Smooth muscle cell (in vitro differentiated cells): Measurements from ENCODE around the gene RNF212B. TPM values are rescaled to one million over a fixed set of nuclear protein-coding genes. Genes with fewer than 3 reads are reported as not detected.
A peak's percentile ranks its signal among the peaks of the same experiment; 100 is the strongest.

Experiments
- DNase-seq: peaks from one replicate; lab custom pipeline; 2025; ENCODE audit not compliant: unreplicated experiment; lab: John Stamatoyannopoulos, UW
- H2AFZ ChIP-seq: fragments of 200-600 bp; sonication (generic); 2 replicates; pipeline ENCODE4 v1.6.0; 2016; ENCODE audit warnings: antibody characterized with exemption, low read depth, mild to moderate bottlenecking
- H3F3A ChIP-seq: fragments of 200-600 bp; sonication (generic); 2 replicates; pipeline ENCODE4 v1.6.0; 2017; ENCODE audit warnings: antibody characterized with exemption, low read depth
- H3K27ac ChIP-seq: fragments of 200-600 bp; sonication (generic); 2 replicates; pipeline ENCODE4 v1.5.1; 2016; ENCODE audit warnings: low read depth, mild to moderate bottlenecking
- H3K27me3 ChIP-seq: fragments of 200-600 bp; sonication (generic); 2 replicates; pipeline ENCODE4 v1.6.1; 2016; ENCODE audit warnings: low read depth, mild to moderate bottlenecking
- H3K36me3 ChIP-seq: fragments of 200-600 bp; sonication (generic); 2 replicates; pipeline ENCODE4 v1.5.1; 2016; ENCODE audit warnings: low read depth
- H3K4me1 ChIP-seq: fragments of 200-600 bp; sonication (generic); 2 replicates; pipeline ENCODE4 v1.5.1; 2016; ENCODE audit warnings: low read depth
- H3K4me2 ChIP-seq: fragments of 200-600 bp; sonication (generic); 2 replicates; pipeline ENCODE4 v1.6.0; 2016; ENCODE audit warnings: mild to moderate bottlenecking
- H3K4me3 ChIP-seq: fragments of 200-600 bp; sonication (generic); 2 replicates; pipeline ENCODE4 v1.5.1; 2016; ENCODE audit warnings: mild to moderate bottlenecking
- H3K79me2 ChIP-seq: fragments of 200-600 bp; sonication (generic); 2 replicates; pipeline ENCODE4 v1.6.0; 2016; ENCODE audit warnings: low read depth, mild to moderate bottlenecking
- H3K9ac ChIP-seq: fragments of 200-600 bp; sonication (generic); 2 replicates; pipeline ENCODE4 v1.6.0; 2016; ENCODE audit warnings: low read depth
- H3K9me3 ChIP-seq: fragments of 200-600 bp; sonication (generic); replicated peaks from 2 replicates; pipeline ENCODE4 v1.5.1; 2016; ENCODE audit warnings: low read depth
- H4K20me1 ChIP-seq: fragments of 200-600 bp; sonication (generic); 2 replicates; pipeline ENCODE4 v1.6.0; 2016; ENCODE audit warnings: low read depth
- WGBS: methylation state at CpG from one replicate; pipeline ENCODE4 v1.1.7; 2016; ENCODE audit warnings: low lambda C conversion rate; 5-methylcytosine and 5-hydroxymethylcytosine counted together
- polyA plus RNA-seq: library from polyadenylated mRNA; unstranded; fragments of >200 nt; fragmentation: Nextera tagmentation; extraction: Ambion mirVana; gene quantifications from 2 replicates; pipeline ENCODE4 v1.2.1, GENCODE V29; 2016
- total RNA-seq: library from RNA; depleted of rRNA; stranded (reverse); fragments of >200 nt; gene quantifications from 2 replicates; pipeline ENCODE4 v1.2.3, GENCODE V29; 2014
- TF ChIP-seq, protein P1 (sequence below): fragments of 200-600 bp; sonication (generic); IDR thresholded peaks from 2 replicates; pipeline ENCODE4 v1.5.1; 2017; ENCODE audit warnings: borderline replicate concordance, mild to moderate bottlenecking, antibody characterized with exemption; ENCODE audit not compliant: insufficient read depth, poor library complexity, severe bottlenecking

RNF212B gene
- total and polyA plus RNA-seq, 2 experiments from 2014 or later: not detected

DNA sequence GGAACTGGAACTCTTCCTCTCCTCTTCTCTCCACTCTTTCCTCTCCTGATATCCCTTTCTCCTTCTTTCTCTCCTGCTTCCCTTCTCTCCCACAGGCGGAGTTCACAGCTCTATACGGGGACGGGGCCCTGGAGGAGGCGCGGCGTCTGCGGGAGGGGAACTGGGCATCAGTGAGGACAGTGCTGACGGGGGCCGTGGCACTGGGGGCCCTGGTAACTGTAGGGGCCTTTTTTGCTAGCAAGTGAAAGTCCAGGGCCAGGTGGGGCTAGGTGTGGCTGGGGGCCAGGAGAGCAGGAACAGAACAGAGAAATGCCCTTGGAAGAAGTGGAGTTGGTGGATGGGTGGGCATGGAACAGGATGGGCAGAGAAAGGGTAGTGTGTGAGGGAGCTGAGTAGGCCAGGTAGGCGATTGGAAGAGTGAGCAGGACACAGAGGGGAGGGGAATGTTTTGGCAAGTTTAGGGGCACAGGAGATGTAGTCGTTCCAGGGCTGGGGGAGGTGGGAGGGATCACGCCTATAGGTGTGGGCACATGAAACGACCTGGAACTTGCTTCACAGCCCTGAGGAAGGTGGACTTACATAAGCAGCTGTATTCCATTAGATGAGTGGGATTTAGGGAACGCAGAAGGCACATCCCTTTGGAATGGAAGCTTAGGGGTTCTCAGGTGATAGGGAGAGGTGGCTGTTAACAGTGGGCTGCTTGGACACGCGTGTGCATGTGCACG, 71.1 kb downstream of the RNF212B start:
- H3K9ac ChIP-seq: no peak overlapping the region
- H3K4me2 ChIP-seq: peak overlapping the region; percentile 99
- no peaks in the 10 kb centered on the region for H3K36me3 ChIP-seq
- peaks cover 46% of the 10 kb centered on the region for H4K20me1 ChIP-seq
- peaks cover 6% of the 10 kb centered on the region for H3F3A ChIP-seq
- peaks cover 16% of the 10 kb centered on the region for H3K4me1 ChIP-seq
- 98% methylated on average over 17 of the region's 17 CpGs for WGBS
- H3K4me3 ChIP-seq: no peak overlapping the region
- peaks cover 56% of the 10 kb centered on the region for H3K79me2 ChIP-seq
- H3K9me3 ChIP-seq: no peaks in the 10 kb centered on the region
- TF ChIP-seq, protein P1, sequence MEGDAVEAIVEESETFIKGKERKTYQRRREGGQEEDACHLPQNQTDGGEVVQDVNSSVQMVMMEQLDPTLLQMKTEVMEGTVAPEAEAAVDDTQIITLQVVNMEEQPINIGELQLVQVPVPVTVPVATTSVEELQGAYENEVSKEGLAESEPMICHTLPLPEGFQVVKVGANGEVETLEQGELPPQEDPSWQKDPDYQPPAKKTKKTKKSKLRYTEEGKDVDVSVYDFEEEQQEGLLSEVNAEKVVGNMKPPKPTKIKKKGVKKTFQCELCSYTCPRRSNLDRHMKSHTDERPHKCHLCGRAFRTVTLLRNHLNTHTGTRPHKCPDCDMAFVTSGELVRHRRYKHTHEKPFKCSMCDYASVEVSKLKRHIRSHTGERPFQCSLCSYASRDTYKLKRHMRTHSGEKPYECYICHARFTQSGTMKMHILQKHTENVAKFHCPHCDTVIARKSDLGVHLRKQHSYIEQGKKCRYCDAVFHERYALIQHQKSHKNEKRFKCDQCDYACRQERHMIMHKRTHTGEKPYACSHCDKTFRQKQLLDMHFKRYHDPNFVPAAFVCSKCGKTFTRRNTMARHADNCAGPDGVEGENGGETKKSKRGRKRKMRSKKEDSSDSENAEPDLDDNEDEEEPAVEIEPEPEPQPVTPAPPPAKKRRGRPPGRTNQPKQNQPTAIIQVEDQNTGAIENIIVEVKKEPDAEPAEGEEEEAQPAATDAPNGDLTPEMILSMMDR: no peak
- no peak for DNase-seq
- H3K27ac ChIP-seq: no peak overlapping the region
- H3K27me3 ChIP-seq: no peaks in the 10 kb centered on the region
- no peak overlapping the region for H2AFZ ChIP-seq

DNA sequence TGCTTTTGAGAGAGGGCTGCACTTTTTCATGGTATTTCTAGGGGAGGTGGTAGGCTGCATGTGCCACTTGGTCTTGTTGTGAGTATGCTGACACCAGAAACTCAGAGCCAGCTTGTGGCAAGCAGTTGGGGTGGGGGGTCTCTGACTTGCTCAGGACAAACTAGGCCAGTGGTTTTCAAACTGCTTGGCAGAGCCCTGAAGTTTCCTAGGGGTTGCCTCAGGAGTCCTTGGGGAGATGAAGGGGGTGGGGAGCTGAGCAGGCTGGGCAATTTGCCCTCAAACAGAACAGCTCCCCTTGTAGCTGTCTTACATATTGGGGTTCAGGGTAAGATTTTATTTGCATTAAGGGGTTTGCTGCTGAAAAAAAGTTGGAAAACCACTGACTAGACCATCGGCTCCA, 72.8 kb downstream of the RNF212B start:
- TF ChIP-seq, protein P1: no peak
- Histone ChIP-seq H3K27me3 (no peaks in the 10 kb centered on the region), H3K4me1 (peaks cover 16% of the 10 kb centered on the region), H4K20me1 (peaks cover 46% of the 10 kb centered on the region), H3K9me3 (no peaks in the 10 kb centered on the region), H3F3A (peaks cover 4% of the 10 kb centered on the region), H3K36me3 (no peaks in the 10 kb centered on the region), H3K27ac (no peak overlapping the region), H3K9ac (no peak overlapping the region), H3K4me3 (no peak overlapping the region), H2AFZ (no peak overlapping the region), H3K79me2 (peaks cover 56% of the 10 kb centered on the region), H3K4me2 (no peak overlapping the region)
- WGBS: 100% methylated on average over 1 of the region's 1 CpG
- no peak for DNase-seq

DNA sequence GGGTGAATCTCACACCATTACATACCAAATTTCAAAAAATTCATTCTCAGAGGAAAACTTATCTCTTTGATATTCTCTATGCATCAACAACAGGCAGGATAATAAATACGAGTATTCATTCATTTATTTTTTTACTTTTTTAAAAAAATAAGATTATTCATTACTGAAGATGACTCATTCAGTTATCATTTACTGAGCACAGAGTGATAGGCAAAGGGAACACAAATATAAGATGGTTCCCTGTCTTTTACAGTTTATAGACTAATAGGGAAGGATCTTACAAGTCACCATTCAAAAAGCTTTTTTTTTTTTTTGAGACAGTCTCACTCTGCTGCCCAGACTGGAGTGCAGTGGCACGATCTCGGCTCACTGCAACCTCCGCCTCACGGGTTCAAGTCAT, 78.6 kb downstream of the RNF212B start:
- Histone ChIP-seq H3K4me2 (no peak overlapping the region), H3K36me3 (peaks cover 3% of the 10 kb centered on the region), H3K27me3 (no peaks in the 10 kb centered on the region), H3K4me3 (no peak overlapping the region), H3K9ac (no peak overlapping the region), H3F3A (peaks cover 26% of the 10 kb centered on the region), H3K27ac (no peak overlapping the region), H4K20me1 (peaks cover 10% of the 10 kb centered on the region), H3K9me3 (no peaks in the 10 kb centered on the region), H3K4me1 (peaks cover 6% of the 10 kb centered on the region), H3K79me2 (peaks cover 17% of the 10 kb centered on the region), H2AFZ (no peak overlapping the region)
- TF ChIP-seq, protein P1: no peak
- DNase-seq: no peak
- WGBS: 97% methylated on average over 5 of the region's 5 CpGs
